Measurements from ENCODE around the gene CASZ1. TPM values are rescaled to one million over a fixed set of nuclear protein-coding genes. Genes with fewer than 3 reads are reported as not detected.

Gene CASZ1
- total and polyA plus RNA-seq, 9 of the 15 experiments (the other 6 are each of a cell fraction or from before 2014, with no cell fraction given): 0.01 to 4.0 (median 0.76) TPM; not detected in 1

DNA sequence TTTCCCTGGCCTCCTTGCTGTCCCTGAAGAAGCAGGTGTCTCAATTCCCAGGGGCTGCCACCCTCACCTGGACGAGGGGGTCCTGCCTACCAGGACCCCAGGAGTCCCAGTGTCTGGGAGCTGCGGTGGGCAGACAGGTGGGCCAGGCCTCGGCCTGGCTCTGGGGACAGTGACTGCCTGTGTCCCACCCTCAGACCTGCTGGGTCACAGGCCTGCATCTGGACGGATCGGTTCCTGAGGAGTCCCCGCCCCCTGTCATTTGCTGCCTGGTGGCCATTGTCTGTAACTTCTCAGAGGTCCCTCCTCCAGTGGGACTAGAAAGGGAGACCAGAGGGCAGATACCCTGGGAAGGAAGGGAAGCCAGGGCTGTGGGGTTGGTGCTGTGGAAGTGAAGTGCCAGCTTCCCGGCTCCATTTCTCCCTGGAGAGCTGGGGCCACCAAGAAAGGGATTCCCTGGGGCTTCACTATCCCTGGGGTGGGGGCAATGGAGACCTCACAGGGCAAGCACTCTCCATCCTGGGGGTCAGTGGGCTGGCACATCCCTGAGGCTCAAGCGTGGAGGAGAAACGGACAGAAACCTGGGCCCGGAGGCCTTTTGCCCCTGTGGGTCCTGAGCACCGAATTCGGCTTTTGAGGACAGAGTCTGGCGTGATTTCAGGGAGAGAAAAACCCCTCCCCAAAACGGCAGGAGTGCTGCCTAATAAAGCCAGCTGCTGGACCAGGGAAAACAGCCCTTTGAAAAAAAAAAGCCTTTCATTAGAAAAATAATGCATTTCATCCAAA is 164.4 kb downstream of the CASZ1 start:
- Histone ChIP-seq H3K9me3 (replicated peaks; ENCODE audit: control insufficient read depth, insufficient read depth, low read depth, low read length) (no peaks in the 10 kb centered on the region), H3K9ac (ENCODE audit: insufficient read depth in 1 of 2, low read depth in 2 of 2, low read length in 2 of 2) (peak overlapping the region in 1 of 2 experiments; percentile 60; a peak in 1 of 4 replicates), H3K4me2 (ENCODE audit: insufficient read depth, low read length) (no peak overlapping the region), H3K27ac (ENCODE audit: extremely low read depth, low read depth, low read length) (no peak overlapping the region), H2AFZ (ENCODE audit: low read depth, low read length) (no peak overlapping the region), H3K9me1 (ENCODE audit: control insufficient read depth, insufficient read depth, low read length) (peaks cover 3% of the 10 kb centered on the region), H3K36me3 (ENCODE audit: control insufficient read depth, insufficient read depth, low read length) (peaks cover 27% of the 10 kb centered on the region; the same call in 1 of the 3 replicates), H3K79me2 (ENCODE audit: control insufficient read depth, insufficient read depth, low read length) (no peaks in the 10 kb centered on the region), H3K27me3 (ENCODE audit: control insufficient read depth in 2 of 2, insufficient read depth in 2 of 2, low read length in 2 of 2) (no peaks in the 10 kb centered on the region; a peak in 1 of 5 replicates), H3K4me3 (no peak overlapping the region), H3K4me1 (replicated peaks in 1 of 2; ENCODE audit: control insufficient read depth in 2 of 2, insufficient read depth in 2 of 2, low read length in 2 of 2) (peaks cover 0 to 45% of the 10 kb centered on the region in 2 experiments; a peak in 1 of 5 replicates), H4K20me1 (replicated peaks; ENCODE audit: control insufficient read depth, insufficient read depth, low read length) (peaks cover 3% of the 10 kb centered on the region; the same call in 1 of the 2 replicates)
- in situ Hi-C loops (cut with MboI): no loop called here
- intact Hi-C loops (cut with micrococcal nuclease): no loop called here
- FAIRE-seq (no peak), DNase-seq (ENCODE audit: extremely low read depth in 1 of 4, low spot score in 3 of 4) (peak in 1 of 4 experiments; percentile 44), ATAC-seq (no peak)
- CTCF ChIA-PET (ENCODE audit: low intra/inter-chr PET ratio): no interaction called here
- BruUV-seq (replicated peaks): no TSS peak
- POLR2A ChIA-PET: interaction anchor here (0.6 kb wide), 1 partner anchor 234 kb away, joined by 3 read pairs; no protein-coding TSS in a partner anchor
- 72% methylated on average over 13 of the region's 14 CpGs for WGBS (ENCODE audit: insufficient coverage, low coverage, missing lambda C conversion rate)
- no peak for TF ChIP-seq ZNF143 (CRISPR knock-in tag; IDR thresholded peaks at IDR 0.05)
- TF ChIP-seq SMARCE1 (IDR thresholded peaks at IDR 0.05): no peak
- no peak for TF ChIP-seq YBX1 (IDR thresholded peaks at IDR 0.05)
- no peak for TF ChIP-seq NFATC3 (IDR thresholded peaks at IDR 0.05)
- TF ChIP-seq, protein P1, sequence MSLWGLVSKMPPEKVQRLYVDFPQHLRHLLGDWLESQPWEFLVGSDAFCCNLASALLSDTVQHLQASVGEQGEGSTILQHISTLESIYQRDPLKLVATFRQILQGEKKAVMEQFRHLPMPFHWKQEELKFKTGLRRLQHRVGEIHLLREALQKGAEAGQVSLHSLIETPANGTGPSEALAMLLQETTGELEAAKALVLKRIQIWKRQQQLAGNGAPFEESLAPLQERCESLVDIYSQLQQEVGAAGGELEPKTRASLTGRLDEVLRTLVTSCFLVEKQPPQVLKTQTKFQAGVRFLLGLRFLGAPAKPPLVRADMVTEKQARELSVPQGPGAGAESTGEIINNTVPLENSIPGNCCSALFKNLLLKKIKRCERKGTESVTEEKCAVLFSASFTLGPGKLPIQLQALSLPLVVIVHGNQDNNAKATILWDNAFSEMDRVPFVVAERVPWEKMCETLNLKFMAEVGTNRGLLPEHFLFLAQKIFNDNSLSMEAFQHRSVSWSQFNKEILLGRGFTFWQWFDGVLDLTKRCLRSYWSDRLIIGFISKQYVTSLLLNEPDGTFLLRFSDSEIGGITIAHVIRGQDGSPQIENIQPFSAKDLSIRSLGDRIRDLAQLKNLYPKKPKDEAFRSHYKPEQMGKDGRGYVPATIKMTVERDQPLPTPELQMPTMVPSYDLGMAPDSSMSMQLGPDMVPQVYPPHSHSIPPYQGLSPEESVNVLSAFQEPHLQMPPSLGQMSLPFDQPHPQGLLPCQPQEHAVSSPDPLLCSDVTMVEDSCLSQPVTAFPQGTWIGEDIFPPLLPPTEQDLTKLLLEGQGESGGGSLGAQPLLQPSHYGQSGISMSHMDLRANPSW (CRISPR knock-in tag; IDR thresholded peaks at IDR 0.05): no peak
- no peak for TF ChIP-seq MECOM (CRISPR knock-in tag; IDR thresholded peaks at IDR 0.05)
- TF ChIP-seq SUPT5H (IDR thresholded peaks at IDR 0.05): no peak
- TF ChIP-seq, protein P2, sequence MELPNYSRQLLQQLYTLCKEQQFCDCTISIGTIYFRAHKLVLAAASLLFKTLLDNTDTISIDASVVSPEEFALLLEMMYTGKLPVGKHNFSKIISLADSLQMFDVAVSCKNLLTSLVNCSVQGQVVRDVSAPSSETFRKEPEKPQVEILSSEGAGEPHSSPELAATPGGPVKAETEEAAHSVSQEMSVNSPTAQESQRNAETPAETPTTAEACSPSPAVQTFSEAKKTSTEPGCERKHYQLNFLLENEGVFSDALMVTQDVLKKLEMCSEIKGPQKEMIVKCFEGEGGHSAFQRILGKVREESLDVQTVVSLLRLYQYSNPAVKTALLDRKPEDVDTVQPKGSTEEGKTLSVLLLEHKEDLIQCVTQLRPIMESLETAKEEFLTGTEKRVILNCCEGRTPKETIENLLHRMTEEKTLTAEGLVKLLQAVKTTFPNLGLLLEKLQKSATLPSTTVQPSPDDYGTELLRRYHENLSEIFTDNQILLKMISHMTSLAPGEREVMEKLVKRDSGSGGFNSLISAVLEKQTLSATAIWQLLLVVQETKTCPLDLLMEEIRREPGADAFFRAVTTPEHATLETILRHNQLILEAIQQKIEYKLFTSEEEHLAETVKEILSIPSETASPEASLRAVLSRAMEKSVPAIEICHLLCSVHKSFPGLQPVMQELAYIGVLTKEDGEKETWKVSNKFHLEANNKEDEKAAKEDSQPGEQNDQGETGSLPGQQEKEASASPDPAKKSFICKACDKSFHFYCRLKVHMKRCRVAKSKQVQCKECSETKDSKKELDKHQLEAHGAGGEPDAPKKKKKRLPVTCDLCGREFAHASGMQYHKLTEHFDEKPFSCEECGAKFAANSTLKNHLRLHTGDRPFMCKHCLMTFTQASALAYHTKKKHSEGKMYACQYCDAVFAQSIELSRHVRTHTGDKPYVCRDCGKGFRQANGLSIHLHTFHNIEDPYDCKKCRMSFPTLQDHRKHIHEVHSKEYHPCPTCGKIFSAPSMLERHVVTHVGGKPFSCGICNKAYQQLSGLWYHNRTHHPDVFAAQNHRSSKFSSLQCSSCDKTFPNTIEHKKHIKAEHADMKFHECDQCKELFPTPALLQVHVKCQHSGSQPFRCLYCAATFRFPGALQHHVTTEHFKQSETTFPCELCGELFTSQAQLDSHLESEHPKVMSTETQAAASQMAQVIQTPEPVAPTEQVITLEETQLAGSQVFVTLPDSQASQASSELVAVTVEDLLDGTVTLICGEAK (IDR thresholded peaks at IDR 0.05): no peak
- TF ChIP-seq, protein P2 (CRISPR knock-in tag; IDR thresholded peaks at IDR 0.05): no peak
- TF ChIP-seq RHOXF2B (CRISPR knock-in tag; conservative IDR thresholded peaks at IDR 0.05): no peak
